ENCODE measurements around the gene HLF.

- TF ChIP-seq CTCF (IDR thresholded peaks at IDR 0.05): no peak
- no peak for TF ChIP-seq POLR2A (IDR thresholded peaks at IDR 0.05)
- no peak for TF ChIP-seq EP300 (IDR thresholded peaks at IDR 0.05; ENCODE audit: low read depth)
- no peak for TF ChIP-seq POLR2AphosphoS5 (IDR thresholded peaks at IDR 0.05)
These were observed 79.8 kb downstream of the HLF start for GRCh38 chr17:55344514-55344997.
